Stimulated activated CD4-positive, alpha-beta T cell treated with anti-CD3 and anti-CD28 coated beads, Interleukin-15, amount 100 ng/mL, for 24 hours (primary cell): ENCODE data around the gene AP3S2.

ENCODE experiments used
- DNase-seq: peaks from one replicate; pipeline ENCODE4 v3.0.0-alpha.2; 2020

AP3S2 gene

GRCh38 chr15:89830639-89831038 lies 63.2 kb downstream of the AP3S2 start:
- DNase-seq, result no peak

- DNase-seq, result no peak
Measured at GRCh38 chr15:89829616-89830440, 64.0 kb downstream of the AP3S2 start.

GRCh38 chr15:89829161-89829560 lies 64.6 kb downstream of the AP3S2 start:
- no peak for DNase-seq

GRCh38 chr15:89828281-89829145 lies 65.3 kb downstream of the AP3S2 start:
- DNase-seq, result no peak

GRCh38 chr15:89827829-89828228 lies 66.0 kb downstream of the AP3S2 start:
- no peak for DNase-seq

GRCh38 chr15:89826671-89827655 lies 66.8 kb downstream of the AP3S2 start:
- no peak for DNase-seq

GRCh38 chr15:89825271-89825940 lies 68.4 kb downstream of the AP3S2 start:
- no peak for DNase-seq

GRCh38 chr15:89824607-89824867 lies 69.3 kb downstream of the AP3S2 start:
- DNase-seq, result no peak

- DNase-seq, result no peak
Measured at GRCh38 chr15:89823836-89824606, 69.8 kb downstream of the AP3S2 start.

- DNase-seq, result no peak
Measured at GRCh38 chr15:89822951-89823711, 70.7 kb downstream of the AP3S2 start.

GRCh38 chr15:89822611-89822950 lies 71.2 kb downstream of the AP3S2 start:
- DNase-seq, result no peak

GRCh38 chr15:89822026-89822425 lies 71.8 kb downstream of the AP3S2 start:
- no peak for DNase-seq

- no peak for DNase-seq
Measured at GRCh38 chr15:89820666-89821611, 72.9 kb downstream of the AP3S2 start.

GRCh38 chr15:89818287-89818686 lies 75.5 kb downstream of the AP3S2 start:
- no peak for DNase-seq

GRCh38 chr15:89817701-89818280 lies 76.0 kb downstream of the AP3S2 start:
- no peak for DNase-seq

GRCh38 chr15:89815769-89816168 lies 78.0 kb downstream of the AP3S2 start:
- no peak for DNase-seq

- peak; percentile 12 for DNase-seq
Measured at GRCh38 chr15:89814112-89814742, 79.6 kb downstream of the AP3S2 start.

GRCh38 chr15:89813381-89814111 lies 80.2 kb downstream of the AP3S2 start:
- no peak for DNase-seq
